ENCODE results near the gene NCKIPSD.

NCKIPSD gene

DNA sequence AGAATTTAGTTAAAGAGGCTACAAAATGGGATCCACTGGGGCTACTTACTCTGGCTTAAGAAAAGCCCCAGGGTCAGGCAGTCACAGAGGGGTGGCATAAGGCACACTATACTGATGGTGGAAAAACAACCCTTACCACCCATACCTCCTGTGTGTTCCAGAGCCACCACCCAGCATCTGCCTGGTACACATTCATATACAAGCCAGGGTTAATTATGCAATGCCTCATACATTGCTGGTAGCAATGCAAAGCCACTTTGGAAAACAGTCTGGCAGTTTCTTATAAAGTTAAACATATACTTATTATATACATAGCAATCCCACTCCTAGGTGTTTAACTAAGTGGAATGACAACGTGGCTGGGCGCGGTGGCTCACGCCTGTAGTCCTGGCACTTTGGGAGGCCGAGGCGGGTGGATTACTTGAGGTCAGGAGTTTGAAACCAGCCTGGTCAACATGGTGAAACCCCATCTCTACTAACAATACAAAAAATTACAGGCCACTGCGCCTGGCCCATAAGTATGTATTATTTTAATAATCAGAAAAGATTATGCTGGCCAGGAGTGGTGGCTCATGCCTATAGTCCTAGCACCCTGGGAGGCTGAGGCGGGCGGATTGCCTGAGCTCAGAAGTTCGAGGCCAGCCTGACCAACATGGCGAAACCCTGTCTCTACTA lies 15.2 kb upstream of the NCKIPSD start:
- H3K27ac ChIP-seq: no peak overlapping the region
- TF ChIP-seq, protein P1, sequence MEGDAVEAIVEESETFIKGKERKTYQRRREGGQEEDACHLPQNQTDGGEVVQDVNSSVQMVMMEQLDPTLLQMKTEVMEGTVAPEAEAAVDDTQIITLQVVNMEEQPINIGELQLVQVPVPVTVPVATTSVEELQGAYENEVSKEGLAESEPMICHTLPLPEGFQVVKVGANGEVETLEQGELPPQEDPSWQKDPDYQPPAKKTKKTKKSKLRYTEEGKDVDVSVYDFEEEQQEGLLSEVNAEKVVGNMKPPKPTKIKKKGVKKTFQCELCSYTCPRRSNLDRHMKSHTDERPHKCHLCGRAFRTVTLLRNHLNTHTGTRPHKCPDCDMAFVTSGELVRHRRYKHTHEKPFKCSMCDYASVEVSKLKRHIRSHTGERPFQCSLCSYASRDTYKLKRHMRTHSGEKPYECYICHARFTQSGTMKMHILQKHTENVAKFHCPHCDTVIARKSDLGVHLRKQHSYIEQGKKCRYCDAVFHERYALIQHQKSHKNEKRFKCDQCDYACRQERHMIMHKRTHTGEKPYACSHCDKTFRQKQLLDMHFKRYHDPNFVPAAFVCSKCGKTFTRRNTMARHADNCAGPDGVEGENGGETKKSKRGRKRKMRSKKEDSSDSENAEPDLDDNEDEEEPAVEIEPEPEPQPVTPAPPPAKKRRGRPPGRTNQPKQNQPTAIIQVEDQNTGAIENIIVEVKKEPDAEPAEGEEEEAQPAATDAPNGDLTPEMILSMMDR (conservative IDR thresholded peaks at IDR 0.05): no peak

DNA sequence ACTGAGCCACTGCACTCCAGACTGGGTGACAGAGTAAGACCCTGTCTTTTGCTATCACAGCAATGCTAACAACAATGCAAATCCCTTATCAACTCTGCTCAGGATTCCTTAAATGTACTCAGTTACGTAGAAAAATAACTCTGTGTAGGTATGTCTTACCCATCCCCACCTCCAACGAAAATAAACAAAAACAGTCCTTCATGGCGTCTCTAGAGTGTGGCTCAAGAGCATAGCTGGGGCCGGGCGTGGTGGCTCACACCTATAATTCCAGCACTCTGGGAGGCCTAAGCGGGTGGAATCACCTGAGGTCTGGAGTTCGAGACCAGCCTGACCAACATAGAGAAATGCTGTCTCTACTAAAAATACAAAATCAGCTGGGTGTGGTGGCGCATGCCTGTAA lies 13.2 kb upstream of the NCKIPSD start:
- TF ChIP-seq, protein P1 (conservative IDR thresholded peaks at IDR 0.05): no peak
- no peak overlapping the region for H3K27ac ChIP-seq

DNA sequence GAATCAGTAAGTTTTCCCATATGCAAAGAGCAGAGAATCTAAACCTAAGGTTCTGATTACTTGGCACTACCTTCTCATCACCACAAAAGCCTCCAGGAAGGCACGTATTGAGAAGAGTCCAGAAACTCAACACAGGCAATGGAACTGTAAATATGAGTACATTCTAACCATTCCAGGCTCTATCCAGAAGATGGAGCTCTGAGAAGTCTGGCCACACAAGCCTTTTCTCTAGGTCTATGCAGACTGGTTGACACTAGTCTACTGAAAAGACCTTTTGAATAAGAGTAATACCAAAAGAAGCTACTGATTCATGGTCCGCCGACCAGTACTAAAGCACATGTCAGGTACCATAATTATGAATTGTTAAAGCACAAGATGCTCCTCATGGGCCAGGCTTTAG lies 12.2 kb upstream of the NCKIPSD start:
- TF ChIP-seq, protein P1 (conservative IDR thresholded peaks at IDR 0.05): peak; percentile 8; the same call in 1 of the 2 replicates
- H3K27ac ChIP-seq: no peak overlapping the region

DNA sequence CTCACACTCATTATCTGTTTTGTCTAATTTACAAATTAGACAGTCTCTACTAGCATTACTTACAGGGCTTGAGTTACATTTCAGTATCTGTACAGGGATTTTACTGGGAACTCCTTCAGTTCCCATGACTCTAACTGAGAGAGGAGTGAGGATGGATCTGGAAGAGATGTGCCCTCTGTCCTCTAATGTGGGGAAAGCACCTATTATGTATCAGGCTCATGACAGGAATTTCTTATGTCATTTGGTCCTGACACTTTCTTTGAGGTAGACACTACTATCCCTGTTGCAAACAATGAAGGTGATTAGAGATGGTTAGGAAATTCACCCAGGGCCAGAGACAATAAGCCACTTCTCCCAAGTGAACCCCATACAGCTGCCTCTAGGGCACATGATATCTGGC lies 10.9 kb upstream of the NCKIPSD start:
- TF ChIP-seq, protein P1 (conservative IDR thresholded peaks at IDR 0.05): no peak
- no peak overlapping the region for H3K27ac ChIP-seq

DNA sequence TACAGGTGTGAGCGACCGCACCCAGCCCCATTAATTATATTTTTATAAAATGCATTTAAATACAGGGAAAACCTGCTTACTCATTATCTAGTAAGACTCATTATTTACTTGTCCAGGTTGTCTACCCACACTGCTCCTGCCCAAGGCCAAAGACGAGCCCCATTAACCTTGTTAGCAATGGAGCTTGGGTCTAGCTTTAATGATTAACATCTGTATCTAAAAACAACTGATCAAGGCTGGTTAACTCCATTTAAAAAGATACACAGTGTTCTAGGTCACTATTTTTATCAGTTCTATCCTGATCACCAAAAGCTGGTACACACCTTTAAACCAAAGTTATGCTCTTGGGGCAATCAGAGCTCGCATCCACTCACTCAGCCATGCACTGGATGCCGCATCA lies 10.4 kb upstream of the NCKIPSD start:
- TF ChIP-seq, protein P1 (conservative IDR thresholded peaks at IDR 0.05): no peak
- H3K27ac ChIP-seq: no peak overlapping the region

DNA sequence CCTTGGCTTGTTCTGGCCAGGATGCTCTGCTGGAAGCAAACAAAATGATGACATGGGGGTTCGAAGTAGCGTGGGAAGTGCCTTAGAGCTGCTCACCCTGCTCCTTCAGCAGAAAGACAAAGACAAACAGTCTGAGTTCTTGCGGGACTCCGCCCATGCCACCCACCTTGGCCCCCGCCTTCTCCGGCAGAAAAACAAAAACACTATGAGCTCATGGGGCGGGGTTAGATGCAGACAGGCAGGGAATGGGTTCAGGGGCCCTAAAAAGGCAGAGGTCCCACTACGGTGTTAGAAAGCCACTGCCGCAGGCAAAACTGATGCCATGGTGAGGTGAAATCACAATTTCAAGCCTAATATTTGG lies 9.7 kb upstream of the NCKIPSD start:
- TF ChIP-seq, protein P1 (conservative IDR thresholded peaks at IDR 0.05): no peak

DNA sequence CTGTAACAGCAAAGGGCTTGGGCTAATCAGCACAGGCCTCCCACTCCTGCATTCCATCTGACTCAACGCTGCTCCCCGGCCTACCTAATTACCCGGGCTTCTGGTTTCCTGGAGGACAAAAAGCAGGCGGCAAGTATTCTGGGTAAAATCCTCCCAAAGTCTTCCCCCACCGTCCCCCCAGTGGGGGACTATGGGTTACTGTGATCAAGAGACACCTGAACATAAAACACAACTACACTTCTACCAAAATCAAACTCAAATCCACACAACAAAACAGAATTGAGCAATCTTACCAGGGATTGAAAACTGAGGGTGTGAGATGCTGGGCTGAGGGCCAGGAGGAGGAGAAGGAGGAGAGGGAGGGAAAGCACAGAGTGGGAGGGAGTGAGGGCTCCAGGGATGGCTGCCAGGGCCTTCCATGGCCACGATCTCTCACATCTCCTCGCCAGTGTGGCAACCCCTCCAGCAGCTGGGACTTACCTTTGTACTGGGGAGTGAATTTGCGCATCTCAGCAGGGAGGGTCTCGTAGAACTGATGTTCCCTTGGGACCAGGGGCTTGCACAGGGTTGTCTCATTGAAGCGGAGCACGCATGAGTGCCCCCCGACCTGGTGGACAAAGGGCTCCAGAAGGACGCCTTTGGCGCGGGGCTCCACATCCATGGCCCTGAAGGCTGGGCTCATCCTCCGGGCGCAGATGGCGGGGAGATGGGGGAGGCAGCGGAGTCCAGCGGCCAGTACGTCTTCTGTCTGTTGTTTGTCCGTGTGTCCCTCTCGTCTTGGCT lies 9.1 kb upstream of the NCKIPSD start:
- TF ChIP-seq, protein P1 (conservative IDR thresholded peaks at IDR 0.05): no peak
- H3K27ac ChIP-seq: no peak overlapping the region; the same call in 1 of the 2 replicates

More for the DNA sequence above, 9.7 kb upstream of the NCKIPSD start:
- no peak overlapping the region for H3K27ac ChIP-seq

All from VCaP (cell line).